BE2C (cell line): ENCODE results near the gene FOXJ1.

ENCODE experiments used
- DNase-seq: peaks from one replicate; pipeline ENCODE4 v3.0.0-alpha.2; 2020
- H3K27me3 ChIP-seq: fragments of 250-450 bp; sonication (Bioruptor Pico); 2 replicates; pipeline ENCODE4 v1.5.1; 2020; ENCODE audit warnings: mild to moderate bottlenecking
- H3K36me3 ChIP-seq: fragments of 250-450 bp; sonication (Bioruptor Pico); 2 replicates; pipeline ENCODE4 v1.5.1; 2020; ENCODE audit warnings: mild to moderate bottlenecking
- H3K4me1 ChIP-seq: fragments of 250-450 bp; sonication (Bioruptor Pico); 2 replicates; pipeline ENCODE4 v1.5.1; 2020
- H3K4me3 ChIP-seq: 2 replicates; pipeline ENCODE4 v1.5.1; 2011; ENCODE audit warnings: low read depth, low read length
- H3K9me3 ChIP-seq: fragments of 250-450 bp; sonication (Bioruptor Pico); 2 replicates; pipeline ENCODE4 v1.5.1; 2020
- TF ChIP-seq, protein P1 (sequence below): IDR thresholded peaks from 2 replicates; pipeline ENCODE4 v1.5.1; 2012; ENCODE audit warnings: mild to moderate bottlenecking, low read depth, low read length

The FOXJ1 gene

DNA sequence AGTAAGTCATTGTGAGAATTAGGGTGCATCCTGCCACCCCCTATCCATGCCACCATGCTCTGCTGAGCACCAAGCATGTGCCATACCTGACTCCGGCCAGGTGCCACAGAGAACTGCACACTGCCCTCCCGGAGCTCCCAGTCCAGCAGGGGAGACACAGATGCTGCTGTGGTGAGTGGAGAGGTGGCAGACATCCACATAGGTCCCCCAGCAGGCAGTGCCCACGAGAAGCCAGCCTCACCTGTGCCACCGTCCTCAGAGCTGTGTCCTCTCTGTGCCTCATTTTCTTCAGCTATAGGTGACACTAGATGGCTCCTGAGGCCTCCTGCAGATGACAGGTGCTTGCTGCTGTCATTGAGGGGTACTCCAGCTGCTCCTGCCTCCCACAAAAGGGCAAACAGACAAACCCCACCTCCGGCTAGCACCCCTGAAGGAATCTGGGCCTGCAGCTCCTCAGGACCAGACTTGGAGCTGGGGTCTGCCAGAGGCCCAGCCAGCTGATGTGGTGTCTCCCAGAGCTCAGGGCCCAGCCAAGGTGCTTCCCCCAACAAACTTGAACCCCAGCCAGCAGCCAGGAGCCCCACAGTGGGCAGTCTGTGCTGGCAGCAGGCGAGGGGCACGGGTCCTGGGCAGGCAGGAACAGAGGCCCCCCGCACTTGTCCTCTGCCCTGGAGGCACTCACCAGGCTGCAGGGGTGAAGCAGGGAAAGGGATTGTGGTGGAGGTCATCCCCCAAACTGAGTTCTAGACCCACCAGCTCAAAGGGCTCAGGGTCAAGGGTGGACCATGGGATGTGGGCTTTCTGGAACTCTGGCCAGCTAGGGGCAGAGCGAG, 17.1 kb downstream of the FOXJ1 start:
- Histone ChIP-seq H3K4me1 (no peaks in the 10 kb centered on the region), H3K9me3 (no peaks in the 10 kb centered on the region), H3K36me3 (no peaks in the 10 kb centered on the region), H3K27me3 (no peaks in the 10 kb centered on the region), H3K4me3 (no peak overlapping the region)
- TF ChIP-seq, protein P1, sequence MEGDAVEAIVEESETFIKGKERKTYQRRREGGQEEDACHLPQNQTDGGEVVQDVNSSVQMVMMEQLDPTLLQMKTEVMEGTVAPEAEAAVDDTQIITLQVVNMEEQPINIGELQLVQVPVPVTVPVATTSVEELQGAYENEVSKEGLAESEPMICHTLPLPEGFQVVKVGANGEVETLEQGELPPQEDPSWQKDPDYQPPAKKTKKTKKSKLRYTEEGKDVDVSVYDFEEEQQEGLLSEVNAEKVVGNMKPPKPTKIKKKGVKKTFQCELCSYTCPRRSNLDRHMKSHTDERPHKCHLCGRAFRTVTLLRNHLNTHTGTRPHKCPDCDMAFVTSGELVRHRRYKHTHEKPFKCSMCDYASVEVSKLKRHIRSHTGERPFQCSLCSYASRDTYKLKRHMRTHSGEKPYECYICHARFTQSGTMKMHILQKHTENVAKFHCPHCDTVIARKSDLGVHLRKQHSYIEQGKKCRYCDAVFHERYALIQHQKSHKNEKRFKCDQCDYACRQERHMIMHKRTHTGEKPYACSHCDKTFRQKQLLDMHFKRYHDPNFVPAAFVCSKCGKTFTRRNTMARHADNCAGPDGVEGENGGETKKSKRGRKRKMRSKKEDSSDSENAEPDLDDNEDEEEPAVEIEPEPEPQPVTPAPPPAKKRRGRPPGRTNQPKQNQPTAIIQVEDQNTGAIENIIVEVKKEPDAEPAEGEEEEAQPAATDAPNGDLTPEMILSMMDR: no peak
- no peak for DNase-seq

DNA sequence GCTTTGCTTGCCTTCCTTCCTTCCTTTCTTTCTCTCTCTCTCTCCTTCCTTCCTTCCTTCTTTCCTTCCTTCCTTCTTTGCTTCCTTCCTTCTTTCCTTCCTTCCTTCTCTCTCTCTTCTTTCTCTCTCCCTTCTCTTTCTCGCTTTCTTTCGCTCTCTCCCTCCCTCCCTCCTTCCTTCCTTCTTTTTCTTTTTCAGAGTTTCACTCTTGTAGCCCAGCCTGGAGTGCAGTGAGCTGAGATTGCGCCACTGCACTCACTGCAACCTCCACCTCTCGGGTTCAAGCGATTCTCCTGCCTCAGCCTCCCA, 17.9 kb downstream of the FOXJ1 start:
- H3K4me3 ChIP-seq: no peak overlapping the region
- H3K36me3 ChIP-seq: no peaks in the 10 kb centered on the region
- DNase-seq: no peak
- H3K9me3 ChIP-seq: no peaks in the 10 kb centered on the region
- H3K27me3 ChIP-seq: no peaks in the 10 kb centered on the region
- no peaks in the 10 kb centered on the region for H3K4me1 ChIP-seq
- TF ChIP-seq, protein P1: no peak

DNA sequence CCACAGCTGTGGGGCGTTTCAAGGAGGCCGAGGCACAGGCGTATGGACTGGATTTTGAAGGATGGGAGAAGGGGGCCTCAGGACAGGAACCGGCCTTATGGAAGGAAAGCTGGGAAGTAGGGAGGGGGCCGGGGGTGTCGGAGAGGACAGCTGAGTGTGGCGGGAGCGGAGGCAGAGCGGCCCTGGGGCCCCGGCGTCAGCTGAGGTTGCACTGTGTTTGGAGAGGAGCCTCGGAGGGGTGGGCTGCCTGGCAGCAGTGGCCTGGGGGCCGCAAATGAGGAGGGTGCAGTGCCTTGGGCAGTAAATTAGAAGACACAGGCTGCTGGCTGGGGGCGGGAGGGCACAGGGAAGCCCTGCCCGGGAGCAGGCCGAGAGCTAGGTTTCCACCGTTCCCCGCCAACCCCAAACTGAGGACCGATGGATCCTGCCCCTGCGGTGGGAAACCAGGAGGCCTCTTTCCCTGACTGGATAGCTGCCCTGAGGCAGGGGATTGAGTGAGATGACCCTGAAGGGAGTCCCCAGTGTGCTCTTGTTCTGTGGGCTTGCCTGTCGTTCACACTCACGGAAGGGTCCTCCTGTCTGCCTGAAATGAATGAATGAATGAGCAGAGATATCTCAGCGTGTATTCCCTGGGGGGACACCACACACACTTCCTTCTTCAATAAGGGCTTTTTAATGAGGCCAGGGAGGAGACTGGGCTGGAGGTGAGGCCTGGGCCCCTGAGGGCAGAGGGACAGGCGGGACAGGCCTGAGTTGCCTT, 18.4 kb downstream of the FOXJ1 start:
- Histone ChIP-seq H3K4me1 (no peaks in the 10 kb centered on the region), H3K27me3 (no peaks in the 10 kb centered on the region), H3K9me3 (no peaks in the 10 kb centered on the region), H3K36me3 (no peaks in the 10 kb centered on the region), H3K4me3 (no peak overlapping the region)
- TF ChIP-seq, protein P1: no peak
- no peak for DNase-seq

DNA sequence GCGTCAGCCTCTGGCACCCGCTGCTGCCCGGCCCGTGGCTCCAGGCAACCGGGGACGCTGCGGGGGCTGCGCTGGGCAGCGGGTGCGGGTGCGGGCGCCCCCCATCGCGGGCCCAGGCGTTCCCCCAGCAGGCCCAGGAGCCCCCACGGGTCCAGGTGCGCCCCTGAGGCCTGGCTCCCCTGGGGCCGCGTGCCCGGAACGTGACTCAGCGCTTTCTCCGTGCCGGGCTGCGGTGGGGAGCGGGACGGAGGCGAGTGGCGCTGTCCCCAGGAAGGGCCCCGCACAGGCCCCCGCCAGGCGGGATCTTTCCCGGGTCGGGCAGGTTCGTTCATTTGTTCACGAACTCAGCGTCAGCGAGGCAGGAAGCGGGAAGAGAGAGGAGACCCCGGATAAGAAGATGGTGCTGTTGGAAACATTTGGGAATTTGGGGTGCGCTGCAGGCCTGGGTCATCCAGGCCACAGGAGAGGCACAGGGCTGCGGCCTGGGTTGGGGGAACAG, 19.1 kb downstream of the FOXJ1 start:
- H3K4me1 ChIP-seq: no peaks in the 10 kb centered on the region
- DNase-seq: no peak
- no peak overlapping the region for H3K4me3 ChIP-seq
- H3K36me3 ChIP-seq: no peaks in the 10 kb centered on the region
- H3K9me3 ChIP-seq: no peaks in the 10 kb centered on the region
- no peaks in the 10 kb centered on the region for H3K27me3 ChIP-seq
- TF ChIP-seq, protein P1: no peak

- Histone ChIP-seq H3K36me3 (no peaks in the 10 kb centered on the region), H3K27me3 (no peaks in the 10 kb centered on the region), H3K9me3 (no peaks in the 10 kb centered on the region), H3K4me1 (no peaks in the 10 kb centered on the region), H3K4me3 (no peak overlapping the region)
- DNase-seq: no peak
- TF ChIP-seq, protein P1: no peak
These were observed 20.4 kb downstream of the FOXJ1 start for GRCh38 chr17:76120658-76121008.
